Measurements from ENCODE around the gene TCHHL1.

DNA sequence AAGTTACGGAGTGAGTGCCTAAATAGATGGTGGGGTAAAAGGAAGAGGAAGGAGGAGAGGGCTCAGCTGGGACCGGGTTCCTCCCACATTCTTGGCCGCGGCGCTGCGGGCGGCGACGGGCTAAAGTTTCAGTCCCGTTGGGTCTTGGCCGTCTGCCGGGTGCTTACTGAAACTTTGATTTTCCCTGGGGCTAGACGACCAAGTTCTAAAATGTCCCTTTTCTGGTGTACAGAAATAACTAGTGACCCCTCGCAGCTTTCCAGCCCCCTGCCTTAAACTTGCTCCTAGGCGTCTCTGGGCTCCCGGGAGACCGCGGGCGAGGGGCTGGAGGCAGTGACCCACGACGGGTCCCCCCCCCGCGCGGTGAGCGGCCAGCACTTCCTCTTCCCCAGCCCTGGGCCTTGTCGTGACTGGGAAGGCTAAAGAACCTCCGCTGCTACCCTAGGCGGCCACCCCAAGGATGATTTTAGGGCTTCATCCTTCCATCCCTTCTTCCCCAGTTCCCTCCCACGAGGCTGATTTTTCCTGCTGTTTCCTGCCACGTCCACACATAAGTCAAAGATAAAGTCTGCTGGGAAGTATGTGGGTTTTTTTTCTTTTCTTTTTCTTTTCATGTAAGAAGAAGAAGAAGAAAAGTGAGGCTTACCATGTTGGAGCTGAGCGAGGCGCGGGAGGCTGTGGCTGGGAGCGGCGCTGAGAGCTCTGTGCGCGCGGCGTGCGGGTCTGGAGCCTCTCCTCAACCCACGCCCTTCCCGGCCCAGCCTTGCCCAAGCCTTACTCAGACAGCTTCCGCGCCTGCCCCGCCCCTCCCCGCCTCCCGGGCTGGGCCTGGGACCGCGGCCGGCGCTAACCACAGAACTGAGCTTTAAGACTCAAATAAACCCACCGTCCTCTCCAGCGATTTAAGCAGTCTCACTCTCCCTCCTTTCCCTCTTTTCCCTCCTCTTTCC, 52.3 kb downstream of the TCHHL1 start, which contains the start of gene S100A11:
- TF ChIP-seq CTCF (IDR thresholded peaks at IDR 0.05), result no peak
- TF ChIP-seq POLR2A (IDR thresholded peaks at IDR 0.05), result peak in 3 of 4 donors; percentile 91 to 97 (median 94)

All from esophagus squamous epithelium (tissue), 4 donors.